ENCODE measurements around the gene GALNT2.

DNA sequence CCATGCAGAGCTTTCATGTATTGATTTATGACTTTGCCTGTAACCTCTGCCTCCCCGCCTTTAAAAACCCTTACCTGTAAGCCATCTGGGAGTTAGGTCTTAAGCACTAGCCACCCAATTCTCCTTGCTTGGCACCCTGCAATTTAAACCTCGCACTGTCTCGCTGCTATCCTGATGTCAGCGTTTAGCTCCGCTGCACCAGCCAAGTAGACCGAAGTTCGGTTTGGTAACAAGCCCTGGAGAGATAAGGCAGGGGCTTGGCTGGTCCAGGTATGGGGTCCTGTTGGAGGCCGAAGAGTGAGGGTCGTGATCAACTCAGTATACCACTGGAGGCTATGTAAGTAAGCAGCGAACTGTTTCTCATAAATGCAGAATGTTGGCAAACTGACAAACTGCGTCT is 64.4 kb downstream of the GALNT2 start:
- TF ChIP-seq ZFP30 (CRISPR knock-in tag; IDR thresholded peaks at IDR 0.05) = no peak
- TF ChIP-seq, protein P1, sequence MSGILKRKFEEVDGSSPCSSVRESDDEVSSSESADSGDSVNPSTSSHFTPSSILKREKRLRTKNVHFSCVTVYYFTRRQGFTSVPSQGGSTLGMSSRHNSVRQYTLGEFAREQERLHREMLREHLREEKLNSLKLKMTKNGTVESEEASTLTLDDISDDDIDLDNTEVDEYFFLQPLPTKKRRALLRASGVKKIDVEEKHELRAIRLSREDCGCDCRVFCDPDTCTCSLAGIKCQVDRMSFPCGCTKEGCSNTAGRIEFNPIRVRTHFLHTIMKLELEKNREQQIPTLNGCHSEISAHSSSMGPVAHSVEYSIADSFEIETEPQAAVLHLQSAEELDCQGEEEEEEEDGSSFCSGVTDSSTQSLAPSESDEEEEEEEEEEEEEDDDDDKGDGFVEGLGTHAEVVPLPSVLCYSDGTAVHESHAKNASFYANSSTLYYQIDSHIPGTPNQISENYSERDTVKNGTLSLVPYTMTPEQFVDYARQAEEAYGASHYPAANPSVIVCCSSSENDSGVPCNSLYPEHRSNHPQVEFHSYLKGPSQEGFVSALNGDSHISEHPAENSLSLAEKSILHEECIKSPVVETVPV (CRISPR knock-in tag; IDR thresholded peaks at IDR 0.05) = no peak
- TF ChIP-seq ZFP3 (CRISPR knock-in tag; IDR thresholded peaks at IDR 0.05) = no peak
- no peak for TF ChIP-seq PATZ1 (CRISPR knock-in tag; IDR thresholded peaks at IDR 0.05; ENCODE audit: borderline replicate concordance)
- no peak for TF ChIP-seq ISL1 (CRISPR knock-in tag; IDR thresholded peaks at IDR 0.05)
- no peak for TF ChIP-seq ZNF70 (CRISPR knock-in tag; IDR thresholded peaks at IDR 0.05)
- TF ChIP-seq CSDC2 (CRISPR knock-in tag; IDR thresholded peaks at IDR 0.05) = no peak
- no peak for TF ChIP-seq ZNF8 (CRISPR knock-in tag; IDR thresholded peaks at IDR 0.05)
